H1 (cell line): ENCODE data around the gene PRKN. TPM values are rescaled to one million over a fixed set of nuclear protein-coding genes. Genes with fewer than 3 reads are reported as not detected.

Source experiments
- CTCF ChIA-PET: fragments of 300-600 bp; sonication (Branson Sonifier 250); formaldehyde crosslinking; loops from one replicate; lab custom pipeline; 2021; ENCODE audit not compliant: partially characterized antibody; lab: Charles Lee
- POLR2A ChIA-PET: fragments of 300-600 bp; sonication (Branson Sonifier 250); formaldehyde crosslinking; loops from one replicate; lab custom pipeline; 2021; ENCODE audit warnings: inconsistent platforms; ENCODE audit not compliant: partially characterized antibody; lab: Charles Lee
- DNase-seq, 2 experiments: peaks; one replicate each; pipeline versions ENCODE4 v3.0.0 to v3.0.0-alpha.2; 2010 to 2022; ENCODE audit warnings: low spot score in 2 of 2, low read depth in 1 of 2, mixed read lengths in 1 of 2
- FAIRE-seq: peaks from 2 replicates; lab custom pipeline; 2011; peaks lifted over from hg19 to GRCh38; lab: Jason Lieb, UNC
- H2AFZ ChIP-seq: 2 replicates; pipeline ENCODE4 v1.8.1; 2012; ENCODE audit warnings: low read length, inconsistent platforms
- H2AK5ac ChIP-seq: 2 replicates; pipeline ENCODE4 v1.6.1; 2013; ENCODE audit warnings: low read depth, low read length
- H2BK120ac ChIP-seq: replicated peaks from 2 replicates; pipeline ENCODE3; 2013; ENCODE audit warnings: low read depth, low read length, inconsistent platforms
- H2BK12ac ChIP-seq: 2 replicates; pipeline ENCODE4 v1.6.1; 2013; ENCODE audit warnings: low read depth, low read length
- H2BK15ac ChIP-seq: 2 replicates; pipeline ENCODE4 v1.6.1; 2013; ENCODE audit warnings: low read length
- H2BK20ac ChIP-seq: 2 replicates; pipeline ENCODE4 v1.6.1; 2013; ENCODE audit warnings: low read length
- H2BK5ac ChIP-seq: 2 replicates; pipeline ENCODE4 v1.6.1; 2013; ENCODE audit warnings: low read depth, low read length
- H3K14ac ChIP-seq: 2 replicates; pipeline ENCODE4 v1.6.1; 2013; ENCODE audit warnings: inconsistent platforms; ENCODE audit not compliant: insufficient read length
- H3K18ac ChIP-seq: 2 replicates; pipeline ENCODE4 v1.6.1; 2013; ENCODE audit warnings: low read length; ENCODE audit errors: extremely low read depth
- H3K23ac ChIP-seq: 2 replicates; pipeline ENCODE4 v1.6.1; 2013; ENCODE audit warnings: inconsistent platforms; ENCODE audit not compliant: insufficient read length
- H3K23me2 ChIP-seq: 2 replicates; pipeline ENCODE4 v1.6.1; 2013; ENCODE audit warnings: low read depth, low read length
- H3K27ac ChIP-seq: 2 replicates; pipeline ENCODE4 v1.6.1; 2011; ENCODE audit warnings: low read depth, low read length, inconsistent platforms
- H3K27me3 ChIP-seq, 4 experiments: replicated peaks in 1 of 4; 1 replicate in 1 of 4; 2 replicates in 3 of 4; pipeline versions ENCODE4 v1.6.1 to v1.8.1; 2011 to 2013; ENCODE audit warnings: low read length in 3 of 4, mild to moderate bottlenecking in 3 of 4, inconsistent platforms in 2 of 4, mixed read lengths in 2 of 4, moderate library complexity in 1 of 4; ENCODE audit not compliant: control insufficient read depth in 3 of 4, insufficient read depth in 3 of 4; ENCODE audit errors: extremely low read depth in 1 of 4
- H3K36me3 ChIP-seq, 4 experiments: 2 replicates each; pipeline versions ENCODE4 v1.6.1 to v1.8.1; 2011 to 2013; ENCODE audit warnings: mild to moderate bottlenecking in 4 of 4, low read length in 3 of 4, moderate library complexity in 2 of 4, control low read depth in 1 of 4, inconsistent platforms in 1 of 4; ENCODE audit not compliant: insufficient read depth in 4 of 4, control insufficient read depth in 2 of 4
- H3K4ac ChIP-seq: replicated peaks from 2 replicates; pipeline ENCODE3; 2013; ENCODE audit warnings: low read length, low read depth, mixed read lengths, inconsistent platforms; ENCODE audit not compliant: insufficient read length
- H3K4me1 ChIP-seq, 4 experiments: replicated peaks in 1 of 4; 1 replicate in 1 of 4; 2 replicates in 3 of 4; pipeline versions ENCODE4 v1.6.1 to v1.8.1; 2011 to 2013; ENCODE audit warnings: low read length in 3 of 4, inconsistent platforms in 2 of 4, mixed read lengths in 1 of 4; ENCODE audit not compliant: insufficient read depth in 4 of 4, control insufficient read depth in 3 of 4
- H3K4me2 ChIP-seq, 2 experiments: 2 replicates each; pipeline versions ENCODE4 v1.6.1 to v1.8.1; 2011 to 2013; ENCODE audit warnings: low read depth in 2 of 2, low read length in 2 of 2, control low read depth in 1 of 2, inconsistent platforms in 1 of 2, mild to moderate bottlenecking in 1 of 2; ENCODE audit not compliant: insufficient read depth in 1 of 2
- H3K4me3 ChIP-seq, 4 experiments: fragments of 200-600, 300-600 bp in 1 of 4; sonication (generic), shearing (Covaris generic), sonication (Bioruptor Twin) in 1 of 4; 2 replicates each; pipeline versions ENCODE4 v1.5.1 to v1.8.1; 2011 to 2016; ENCODE audit warnings: low read length in 4 of 4, low read depth in 3 of 4, control low read depth in 2 of 4, inconsistent platforms in 2 of 4, mild to moderate bottlenecking in 2 of 4, mixed read lengths in 1 of 4, moderate library complexity in 1 of 4; ENCODE audit not compliant: insufficient read depth in 2 of 4; ENCODE audit errors: extremely low read depth in 1 of 4
- H3K56ac ChIP-seq: replicated peaks from 2 replicates; pipeline ENCODE3; 2013; ENCODE audit warnings: low read depth, mild to moderate bottlenecking, mixed read lengths, low read length, inconsistent platforms; ENCODE audit not compliant: insufficient read length
- H3K79me1 ChIP-seq: 2 replicates; pipeline ENCODE4 v1.6.1; 2013; ENCODE audit warnings: low read depth, low read length, control low read depth
- H3K79me2 ChIP-seq, 2 experiments: 2 replicates each; pipeline versions ENCODE4 v1.6.1 to v1.8.1; 2012 to 2013; ENCODE audit warnings: low read length in 2 of 2, mild to moderate bottlenecking in 2 of 2, inconsistent platforms in 1 of 2; ENCODE audit not compliant: insufficient read depth in 2 of 2, control insufficient read depth in 1 of 2
- H3K9ac ChIP-seq, 4 experiments: replicated peaks in 1 of 4; 1 replicate in 1 of 4; 2 replicates in 3 of 4; pipeline versions ENCODE4 v1.6.1 to v1.8.1; 2011 to 2013; ENCODE audit warnings: low read depth in 3 of 4, low read length in 3 of 4, control low read depth in 2 of 4, mild to moderate bottlenecking in 2 of 4, moderate library complexity in 2 of 4, inconsistent platforms in 1 of 4; ENCODE audit errors: extremely low read depth in 1 of 4
- H3K9me3 ChIP-seq, 2 experiments: 2 replicates each; pipeline versions ENCODE4 v1.6.1 to v1.8.1; 2012 to 2013; ENCODE audit warnings: mild to moderate bottlenecking in 2 of 2, moderate library complexity in 2 of 2, control low read depth in 1 of 2, inconsistent platforms in 1 of 2, low read depth in 1 of 2, low read length in 1 of 2, mixed read lengths in 1 of 2; ENCODE audit not compliant: insufficient read depth in 2 of 2
- H4K20me1 ChIP-seq, 2 experiments: replicated peaks in 1 of 2; 2 replicates each; pipeline versions ENCODE3 to v1.8.1; 2011 to 2013; ENCODE audit warnings: inconsistent platforms in 2 of 2, low read length in 2 of 2, mild to moderate bottlenecking in 1 of 2; ENCODE audit not compliant: insufficient read depth in 2 of 2, control insufficient read depth in 1 of 2
- H4K5ac ChIP-seq: 2 replicates; pipeline ENCODE4 v1.6.1; 2013; ENCODE audit warnings: low read length, low read depth, mixed read lengths, inconsistent platforms; ENCODE audit not compliant: insufficient read length
- H4K8ac ChIP-seq: 2 replicates; pipeline ENCODE4 v1.8.0; 2013; ENCODE audit warnings: mild to moderate bottlenecking, moderate library complexity, low read length, inconsistent platforms; ENCODE audit not compliant: insufficient read depth; ENCODE audit errors: extremely low read depth
- H4K91ac ChIP-seq: replicated peaks from 2 replicates; pipeline ENCODE3; 2013; ENCODE audit warnings: low read length, mixed read lengths, inconsistent platforms; ENCODE audit not compliant: insufficient read length
- RBBP5 ChIP-seq: IDR thresholded peaks from 2 replicates; pipeline ENCODE4 v1.7.1; 2012; ENCODE audit warnings: low read depth, mild to moderate bottlenecking, inconsistent platforms, low read length, moderate library complexity, borderline replicate concordance
- WGBS, 2 experiments: shearing (Covaris generic) in 1 of 2; methylation state at CpG; one replicate each; pipeline versions ENCODE4 v1.1.6 to v1.1.7; 2013 to 2015; ENCODE audit warnings: low lambda C conversion rate in 2 of 2, mixed read lengths in 2 of 2, inconsistent platforms in 1 of 2, low coverage in 1 of 2, missing lambda C conversion rate in 1 of 2; ENCODE audit not compliant: insufficient replicate concordance in 2 of 2, insufficient coverage in 1 of 2, insufficient read length in 1 of 2; ENCODE audit errors: extremely low coverage in 1 of 2, missing lambda C conversion rate in 1 of 2; 5-methylcytosine and 5-hydroxymethylcytosine counted together
- polyA plus RNA-seq, 7 experiments: library from polyadenylated mRNA; depleted of rRNA in 3 of 7; stranded (reverse) in 5 of 7; unstranded in 2 of 7; fragments of >200 nt in 5 of 7; fragments of 200-250 nt in 2 of 7; gene quantifications; 1 replicate in 5 of 7; 2 replicates in 1 of 7; 4 replicates in 1 of 7; pipeline versions ENCODE4 v1.2.1 to v1.2.3, GENCODE V29; 2011 to 2013; ENCODE audit warnings: missing spikeins in 2 of 7, mixed read lengths in 2 of 7
- total RNA-seq: library from RNA; stranded (reverse); fragmentation: NEBNext Ultra II Directional; extraction: Animal tissue kit (Norgen Biotek cat#: 25700); gene quantifications from 2 replicates; pipeline ENCODE4 v1.2.1, GENCODE V29; 2021

The PRKN gene
- total and polyA plus RNA-seq, 2 of the 8 experiments (the other 6 are each of a cell fraction or from before 2014, with no cell fraction given) = 0.13 to 0.29 TPM

DNA sequence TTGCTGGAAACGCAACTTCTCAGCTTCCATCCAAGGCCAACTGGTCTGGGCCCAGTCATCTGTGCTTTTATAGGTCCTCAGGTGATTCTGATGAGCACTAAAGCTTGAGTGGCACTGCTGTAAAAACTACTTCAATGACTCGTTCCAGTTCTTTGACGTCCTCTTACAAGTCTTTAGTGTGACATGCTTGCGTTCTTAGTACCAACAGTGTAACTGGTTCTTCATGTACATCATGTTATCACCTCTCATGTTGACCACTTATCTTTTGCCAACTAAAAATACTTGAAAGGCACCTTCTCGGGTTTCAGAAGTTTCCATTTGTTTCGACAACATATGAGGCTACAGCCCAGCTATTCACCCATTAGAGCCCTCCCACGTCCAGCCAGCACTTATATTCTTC, 468.9 kb downstream of the PRKN start:
- Histone ChIP-seq H3K79me1 (no peaks in the 10 kb centered on the region), H3K4ac (no peak overlapping the region), H3K27ac (no peak overlapping the region), H3K9ac (no peak overlapping the region), H2BK20ac (no peak overlapping the region), H3K27me3 (no peaks in the 10 kb centered on the region), H4K5ac (no peak overlapping the region), H3K4me3 (no peak overlapping the region), H3K4me1 (no peaks in the 10 kb centered on the region), H3K36me3 (no peaks in the 10 kb centered on the region), H3K79me2 (no peaks in the 10 kb centered on the region), H2BK5ac (no peak overlapping the region), H2BK15ac (no peak overlapping the region), H3K23ac (no peak overlapping the region), H3K9me3 (no peaks in the 10 kb centered on the region), H3K14ac (no peak overlapping the region), H4K91ac (no peak overlapping the region), H2BK12ac (no peak overlapping the region), H2AK5ac (no peak overlapping the region), H3K56ac (no peak overlapping the region), H4K20me1 (no peaks in the 10 kb centered on the region), H2BK120ac (no peak overlapping the region), H4K8ac (no peak overlapping the region), H3K18ac (no peak overlapping the region), H3K4me2 (no peak overlapping the region), H2AFZ (no peak overlapping the region), H3K23me2 (no peaks in the 10 kb centered on the region)
- TF ChIP-seq RBBP5 = no peak
- ChIA-PET POLR2A (no interaction called here), CTCF (interaction anchor here (1.2 kb wide), 3 partner anchors 7 to 85 kb away, joined by 3 to 5 read pairs (median 4); no protein-coding TSS in a partner anchor)
- WGBS, 2 experiments = 96% methylated on average over 7 of the region's 7 CpGs; no CpG with 5 or more reads in 1 of the 2 experiments
- FAIRE-seq (no peak), DNase-seq (no peak)
